Heart right ventricle (tissue), 16 donors: ENCODE results near the gene CRY1. TPM values are rescaled to one million over a fixed set of nuclear protein-coding genes. Genes with fewer than 3 reads are reported as not detected.

Experiments
- ATAC-seq, 8 donors: fragments of 200-7000 bp; cut with Tn5 transposase; one replicate each; pipeline ENCODE4 v1.9.1; 2020; ENCODE audit warnings: mild to moderate bottlenecking in 8 of 8, moderate library complexity in 8 of 8, moderate number of reproducible peaks in 1 of 8
- DNase-seq, 2 donors: peaks; one replicate each; pipeline ENCODE4 v3.0.0-alpha.2; 2020
- H3K27ac ChIP-seq, 10 donors: fragments of 200-600 bp; sonication (generic) in 2 of 10; one replicate each; pipeline versions ENCODE4 v1.5.0 to v1.8.0; 2020 to 2022; ENCODE audit warnings: mild to moderate bottlenecking in 3 of 10
- H3K27me3 ChIP-seq, 7 donors: fragments of 200-600 bp; one replicate each; pipeline ENCODE4 v1.8.0; 2021 to 2022; ENCODE audit warnings: mild to moderate bottlenecking in 2 of 7
- H3K36me3 ChIP-seq, 9 donors: fragments of 200-600 bp; sonication (generic) in 1 of 9; one replicate each; pipeline versions ENCODE4 v1.5.0 to v1.8.0; 2020 to 2022; ENCODE audit warnings: mild to moderate bottlenecking in 2 of 9
- H3K4me1 ChIP-seq, 9 donors: fragments of 200-600 bp; sonication (generic) in 1 of 9; one replicate each; pipeline versions ENCODE4 v1.5.0 to v1.8.0; 2020 to 2022; ENCODE audit warnings: mild to moderate bottlenecking in 4 of 9
- H3K4me3 ChIP-seq, 10 donors: fragments of 200-600 bp; sonication (generic) in 2 of 10; one replicate each; pipeline versions ENCODE4 v1.5.0 to v1.8.0; 2020 to 2022; ENCODE audit warnings: mild to moderate bottlenecking in 7 of 10, moderate library complexity in 2 of 10
- H3K9me3 ChIP-seq, 11 donors: fragments of 200-600 bp in 10 of 11; sonication (generic) in 2 of 11; one replicate each; pipeline versions ENCODE4 v1.5.0 to v1.8.0; 2013 to 2022; ENCODE audit warnings: mild to moderate bottlenecking in 2 of 11, control low read depth in 1 of 11, moderate library complexity in 1 of 11
- WGBS, 2 donors: extraction: QIAGEN DNeasy Blood & Tissue Kit; methylation state at CpG; one replicate each; pipeline ENCODE4 v1.1.7; 2013; ENCODE audit warnings: inconsistent platforms in 1 of 2; 5-methylcytosine and 5-hydroxymethylcytosine counted together
- intact Hi-C, 10 donors: fragments of 100-400 bp; cut with DNase I; formaldehyde crosslinking; loops; one replicate each; pipeline versions ENCODE4 v1.11.1 to v1.14.2; 2022
- polyA plus RNA-seq, 2 donors: library from polyadenylated mRNA; stranded (reverse); fragments of 200-250 nt; gene quantifications; one replicate each; pipeline ENCODE4 v1.2.3, GENCODE V29; 2013
- total RNA-seq, 10 donors: library from RNA; stranded (reverse); fragmentation: NEBNext Ultra II Directional in 3 of 10; extraction: Animal tissue kit (Norgen Biotek cat#: 25700) in 3 of 10; gene quantifications; one replicate each; pipeline versions ENCODE4 v1.2.1 to v1.2.4, GENCODE V29; 2021 to 2023
- TF ChIP-seq, protein P1 (sequence below), 9 donors: fragments of 200-600 bp; sonication (generic) in 2 of 9; IDR thresholded peaks; one replicate each; pipeline versions ENCODE4 v1.5.0 to v1.8.0; 2021 to 2022; ENCODE audit warnings: antibody characterized with exemption in 9 of 9, mild to moderate bottlenecking in 5 of 9, moderate library complexity in 1 of 9
- donor health status: Arrhythmogenic right ventricular cardiomyopathy.
- donor health status: ischemic (EF 13 %, LVEDD 7.1; RV severe dilation, severe dysfunction).
- donor health status: healthy with polysubstance abuse.
- donor health status: DM: no; HTN: yes; CAD: no.
- donor health status: DM: no; HTN: no; CAD: no.
- donor health status: ischemic (EF 25% LVEDD 6.9; RV normal size, moderate dysfunction).
- donor health status: ischemic (EF 25% LVEDD 5.7; RV mildly dilated, moderate dysfunction).
- donor health status: healthy.
- donor health status: DM: yes; HTN: yes; CAD: no.
- donor health status: Ischemic cardiomyopathy.
- donor health status: ischemic (EF 35%, LVEDD 5.7; RV mildly dilated, moderate dysfunction).
- donor health status: nonischemic (EF 11% LVEDD 7.7; RV severe dilation, severe dysfunction).
- donor health status: DM: yes; HTN: yes; CAD: no.
- donor health status: PGD.
- donor health status: ischemic (EF 29% LVEDD 5.4; RV normal size, mild dysfunction).
- donor health status: nonischemic (EF 23%, LVEDD 6.1; RV moderate dilation, normal function).

Gene CRY1
- total and polyA plus RNA-seq, 12 donors = 5.1 to 18.7 (median 10.6) TPM

- peak overlapping the region; percentile 45 to 80 (median 71) for H3K27ac ChIP-seq
- H3K36me3 ChIP-seq = peaks cover 0 to 35% (median 6%) of the 10 kb centered on the region in 9 donors
- no peaks in the 10 kb centered on the region for H3K27me3 ChIP-seq
- intact Hi-C loops = no loop called here
- no peaks in the 10 kb centered on the region for H3K9me3 ChIP-seq
- TF ChIP-seq, protein P1, sequence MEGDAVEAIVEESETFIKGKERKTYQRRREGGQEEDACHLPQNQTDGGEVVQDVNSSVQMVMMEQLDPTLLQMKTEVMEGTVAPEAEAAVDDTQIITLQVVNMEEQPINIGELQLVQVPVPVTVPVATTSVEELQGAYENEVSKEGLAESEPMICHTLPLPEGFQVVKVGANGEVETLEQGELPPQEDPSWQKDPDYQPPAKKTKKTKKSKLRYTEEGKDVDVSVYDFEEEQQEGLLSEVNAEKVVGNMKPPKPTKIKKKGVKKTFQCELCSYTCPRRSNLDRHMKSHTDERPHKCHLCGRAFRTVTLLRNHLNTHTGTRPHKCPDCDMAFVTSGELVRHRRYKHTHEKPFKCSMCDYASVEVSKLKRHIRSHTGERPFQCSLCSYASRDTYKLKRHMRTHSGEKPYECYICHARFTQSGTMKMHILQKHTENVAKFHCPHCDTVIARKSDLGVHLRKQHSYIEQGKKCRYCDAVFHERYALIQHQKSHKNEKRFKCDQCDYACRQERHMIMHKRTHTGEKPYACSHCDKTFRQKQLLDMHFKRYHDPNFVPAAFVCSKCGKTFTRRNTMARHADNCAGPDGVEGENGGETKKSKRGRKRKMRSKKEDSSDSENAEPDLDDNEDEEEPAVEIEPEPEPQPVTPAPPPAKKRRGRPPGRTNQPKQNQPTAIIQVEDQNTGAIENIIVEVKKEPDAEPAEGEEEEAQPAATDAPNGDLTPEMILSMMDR (IDR thresholded peaks at IDR 0.05) = no peak
- H3K4me1 ChIP-seq = peaks cover 19 to 79% (median 53%) of the 10 kb centered on the region in 9 donors
- no peak overlapping the region for H3K4me3 ChIP-seq
- DNase-seq = no peak
- peak; percentile 57 to 85 (median 76) for ATAC-seq
- 63 to 77% methylated on average over 3 of the region's 3 CpGs for WGBS, 2 donors
Observed at GRCh38 chr12:106975993-106976658, 117.2 kb downstream of the CRY1 start.

GRCh38 chr12:106975098-106975497, 118.3 kb downstream of the CRY1 start:
- peak overlapping the region in 9 of 10 donors; percentile 45 to 80 (median 75) for H3K27ac ChIP-seq
- DNase-seq (no peak), ATAC-seq (peak in 2 of 8 donors; percentile 17 to 46)
- H3K36me3 ChIP-seq = peaks cover 0 to 45% (median 10%) of the 10 kb centered on the region in 9 donors
- H3K4me1 ChIP-seq = peaks cover 18 to 72% (median 53%) of the 10 kb centered on the region in 9 donors
- TF ChIP-seq, protein P1 (IDR thresholded peaks at IDR 0.05) = no peak
- H3K27me3 ChIP-seq = no peaks in the 10 kb centered on the region
- H3K9me3 ChIP-seq = no peaks in the 10 kb centered on the region
- 95 to 98% methylated on average over 8 of the region's 8 CpGs for WGBS, 2 donors
- no peak overlapping the region for H3K4me3 ChIP-seq
- intact Hi-C loops = no loop called here

DNA sequence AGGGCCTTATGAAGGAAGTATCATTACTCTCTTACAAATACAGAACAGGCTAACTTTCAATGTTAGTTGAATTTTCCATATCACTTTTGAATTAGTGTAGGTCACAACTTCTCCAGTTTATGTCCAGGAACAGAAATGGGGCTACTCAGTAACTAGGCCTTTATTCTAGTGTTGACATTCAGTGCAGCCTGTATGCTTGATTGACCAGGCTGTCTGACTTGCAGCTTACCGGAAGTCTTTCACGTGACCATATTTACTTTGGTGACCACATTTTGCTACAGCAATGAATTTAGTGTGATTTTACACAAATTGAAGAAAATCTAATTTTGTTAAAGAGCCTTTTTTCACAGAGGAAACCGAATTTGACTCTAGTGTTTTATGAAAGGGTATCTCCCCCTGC, 118.8 kb downstream of the CRY1 start:
- H3K4me1 ChIP-seq = peaks cover 18 to 72% (median 50%) of the 10 kb centered on the region in 9 donors
- H3K9me3 ChIP-seq = no peaks in the 10 kb centered on the region
- intact Hi-C loops = no loop called here
- no peak overlapping the region for H3K4me3 ChIP-seq
- H3K36me3 ChIP-seq = peaks cover 0 to 51% (median 10%) of the 10 kb centered on the region in 9 donors
- H3K27ac ChIP-seq = no peak overlapping the region
- 89% methylated on average over 3 of the region's 3 CpGs for whole genome bisulfite sequencing, 2 donors
- DNase-seq = no peak
- TF ChIP-seq, protein P1 (IDR thresholded peaks at IDR 0.05) = no peak
- H3K27me3 ChIP-seq = no peaks in the 10 kb centered on the region
- no peak for ATAC-seq

- intact Hi-C loops = no loop called here
- DNase-seq (no peak), ATAC-seq (no peak)
- no peaks in the 10 kb centered on the region for H3K9me3 ChIP-seq
- H3K27me3 ChIP-seq = no peaks in the 10 kb centered on the region
- H3K4me1 ChIP-seq = peaks cover 18 to 66% (median 47%) of the 10 kb centered on the region in 9 donors
- H3K36me3 ChIP-seq = peaks cover 0 to 60% (median 10%) of the 10 kb centered on the region in 9 donors
- H3K4me3 ChIP-seq = no peak overlapping the region
- no peak overlapping the region for H3K27ac ChIP-seq
- TF ChIP-seq, protein P1 (IDR thresholded peaks at IDR 0.05) = no peak
Observed at GRCh38 chr12:106973545-106973944, 119.8 kb downstream of the CRY1 start.
